ENCODE results near the gene HDAC4. TPM values are rescaled to one million over a fixed set of nuclear protein-coding genes. Genes with fewer than 3 reads are reported as not detected.
A peak's percentile ranks its signal among the peaks of the same experiment; 100 is the strongest.

Gene HDAC4
- polyA plus RNA-seq, 1 donor (not counting 4 experiments of a cell fraction or from before 2014, with no cell fraction given) = 2.9 TPM

DNA sequence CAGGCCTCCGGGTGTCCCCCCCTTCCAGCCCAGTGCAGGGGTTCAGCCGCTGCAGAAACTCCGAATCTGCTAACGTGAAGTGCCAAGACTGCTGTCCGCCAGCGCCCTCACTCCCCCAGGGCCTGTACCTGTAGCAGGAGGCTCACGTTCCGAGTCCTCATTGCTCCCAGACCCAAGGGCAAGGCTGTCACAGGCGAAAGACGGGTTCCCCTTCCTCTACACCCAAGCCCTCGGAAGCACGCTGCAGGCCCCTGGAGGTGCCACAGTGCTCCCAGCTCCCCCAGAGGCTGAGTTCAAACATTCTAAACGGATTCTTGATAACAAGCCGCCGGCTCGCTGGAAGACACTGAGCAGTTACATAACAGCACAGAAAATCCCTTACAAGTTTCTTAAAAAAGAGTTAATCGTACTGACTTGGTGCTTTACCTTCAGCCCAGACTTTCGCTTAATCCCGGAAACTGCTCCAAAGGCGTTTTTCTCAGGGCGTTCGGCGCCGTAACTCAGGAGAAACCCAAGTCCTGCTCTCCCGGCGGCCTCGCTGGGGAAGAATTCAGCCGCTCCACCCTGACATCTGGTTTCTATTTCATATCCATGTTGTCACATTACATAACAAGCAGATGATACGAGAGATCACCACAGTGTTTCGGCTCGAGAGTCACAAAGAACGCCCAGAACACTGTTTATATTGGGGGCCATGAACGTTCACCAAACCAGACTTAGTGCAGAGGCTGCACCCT is 92.0 kb downstream of the HDAC4 start:
- Histone ChIP-seq H3K9me3 (ENCODE audit: control insufficient read depth, low read depth, low read length) (no peaks in the 10 kb centered on the region), H3K79me2 (ENCODE audit: control insufficient read depth, insufficient read depth, low read length) (no peaks in the 10 kb centered on the region), H3K4me3 (ENCODE audit: control insufficient read depth in 2 of 3, extremely low read depth in 1 of 3, insufficient read depth in 2 of 3, low read depth in 1 of 3, low read length in 3 of 3) (peak overlapping the region in 1 of 3 experiments; percentile 34), H3K4me2 (ENCODE audit: control insufficient read depth, extremely low read depth, insufficient read depth, low read depth, low read length) (peak overlapping the region; percentile 67), H3K27me3 (ENCODE audit: control insufficient read depth, extremely low read depth, insufficient read depth, low read length) (no peaks in the 10 kb centered on the region), H3K9me1 (ENCODE audit: control insufficient read depth, extremely low read depth, insufficient read depth, low read length) (no peaks in the 10 kb centered on the region), H3K36me3 (ENCODE audit: control insufficient read depth in 2 of 2, extremely low read depth in 1 of 2, insufficient read depth in 2 of 2, low read length in 2 of 2) (peaks cover 0 to 2% of the 10 kb centered on the region in 2 experiments), H3K27ac (ENCODE audit: control insufficient read depth, insufficient read depth, low read length) (no peak overlapping the region), H2AFZ (ENCODE audit: control insufficient read depth, low read length) (peak overlapping the region; percentile 44), H3K9ac (ENCODE audit: control insufficient read depth, extremely low read depth, insufficient read depth, low read length) (peak overlapping the region; percentile 26), H4K20me1 (ENCODE audit: control insufficient read depth, extremely low read depth, insufficient read depth, low read length) (no peaks in the 10 kb centered on the region), H3K4me1 (ENCODE audit: control insufficient read depth, extremely low read depth, insufficient read depth, low read length) (peaks cover 10% of the 10 kb centered on the region)
- FAIRE-seq = no peak
- no peak for TF ChIP-seq EZH2 (IDR thresholded peaks at IDR 0.05; ENCODE audit: low read length)
- TF ChIP-seq, protein P1, sequence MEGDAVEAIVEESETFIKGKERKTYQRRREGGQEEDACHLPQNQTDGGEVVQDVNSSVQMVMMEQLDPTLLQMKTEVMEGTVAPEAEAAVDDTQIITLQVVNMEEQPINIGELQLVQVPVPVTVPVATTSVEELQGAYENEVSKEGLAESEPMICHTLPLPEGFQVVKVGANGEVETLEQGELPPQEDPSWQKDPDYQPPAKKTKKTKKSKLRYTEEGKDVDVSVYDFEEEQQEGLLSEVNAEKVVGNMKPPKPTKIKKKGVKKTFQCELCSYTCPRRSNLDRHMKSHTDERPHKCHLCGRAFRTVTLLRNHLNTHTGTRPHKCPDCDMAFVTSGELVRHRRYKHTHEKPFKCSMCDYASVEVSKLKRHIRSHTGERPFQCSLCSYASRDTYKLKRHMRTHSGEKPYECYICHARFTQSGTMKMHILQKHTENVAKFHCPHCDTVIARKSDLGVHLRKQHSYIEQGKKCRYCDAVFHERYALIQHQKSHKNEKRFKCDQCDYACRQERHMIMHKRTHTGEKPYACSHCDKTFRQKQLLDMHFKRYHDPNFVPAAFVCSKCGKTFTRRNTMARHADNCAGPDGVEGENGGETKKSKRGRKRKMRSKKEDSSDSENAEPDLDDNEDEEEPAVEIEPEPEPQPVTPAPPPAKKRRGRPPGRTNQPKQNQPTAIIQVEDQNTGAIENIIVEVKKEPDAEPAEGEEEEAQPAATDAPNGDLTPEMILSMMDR (optimal IDR thresholded peaks at IDR 0.05 in 1 of 3, IDR thresholded peaks at IDR 0.05 in 1 of 3, conservative IDR thresholded peaks at IDR 0.05 in 1 of 3; ENCODE audit: extremely low read depth in 1 of 3, insufficient read depth in 2 of 3, low read length in 3 of 3) = peak in 1 of 3 experiments; percentile 43
- dilution Hi-C loops (cut with MboI; ENCODE audit: extremely low pct_ligation_motif_present, low sequenced_read_pairs) = no loop called here
- no peak for DNase-seq (ENCODE audit: low read depth, low spot score)

DNA sequence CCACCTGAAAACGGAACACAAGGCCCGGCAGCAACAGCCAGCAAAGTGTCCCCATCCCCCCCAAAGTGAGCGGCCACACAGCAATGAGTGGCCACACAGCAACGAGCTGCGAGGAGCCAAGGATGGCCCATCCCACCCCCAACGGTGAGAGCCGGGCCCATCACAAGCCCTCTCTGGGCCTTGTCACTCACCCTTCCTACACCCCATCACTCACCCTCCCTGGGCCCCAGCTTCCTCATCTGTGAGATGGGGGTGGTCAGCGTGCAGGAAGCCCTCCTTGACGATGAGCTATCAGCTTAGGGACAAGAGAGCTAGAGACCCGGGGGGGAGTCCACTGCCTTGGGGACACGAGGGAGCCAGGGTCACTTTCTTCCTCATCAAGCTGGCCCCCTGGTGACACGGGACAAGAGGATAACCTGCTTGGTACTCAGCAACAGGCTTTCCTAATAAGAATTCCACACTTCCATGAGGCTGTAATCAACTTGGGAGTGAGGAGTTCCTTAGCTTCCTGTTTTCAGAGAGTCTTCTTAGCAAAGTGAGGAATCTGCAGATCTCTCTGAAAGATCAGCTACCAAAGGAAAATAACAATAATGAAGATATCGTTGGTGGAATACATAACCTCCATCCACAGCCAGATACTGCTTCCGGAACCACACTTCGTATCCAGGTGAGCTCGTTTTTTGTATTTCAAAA is 92.8 kb downstream of the HDAC4 start:
- H3K9me3 ChIP-seq (ENCODE audit: control insufficient read depth, low read depth, low read length) = no peaks in the 10 kb centered on the region
- no peaks in the 10 kb centered on the region for H3K9me1 ChIP-seq (ENCODE audit: control insufficient read depth, extremely low read depth, insufficient read depth, low read length)
- H3K9ac ChIP-seq (ENCODE audit: control insufficient read depth, extremely low read depth, insufficient read depth, low read length) = no peak overlapping the region
- H3K4me1 ChIP-seq (ENCODE audit: control insufficient read depth, extremely low read depth, insufficient read depth, low read length) = peaks cover 10% of the 10 kb centered on the region
- no peak overlapping the region for H3K27ac ChIP-seq (ENCODE audit: control insufficient read depth, insufficient read depth, low read length)
- H2AFZ ChIP-seq (ENCODE audit: control insufficient read depth, low read length) = no peak overlapping the region
- no peak for TF ChIP-seq EZH2 (IDR thresholded peaks at IDR 0.05; ENCODE audit: low read length)
- TF ChIP-seq, protein P1 (optimal IDR thresholded peaks at IDR 0.05 in 1 of 3, IDR thresholded peaks at IDR 0.05 in 1 of 3, conservative IDR thresholded peaks at IDR 0.05 in 1 of 3; ENCODE audit: extremely low read depth in 1 of 3, insufficient read depth in 2 of 3, low read length in 3 of 3) = no peak
- FAIRE-seq (no peak), DNase-seq (ENCODE audit: low read depth, low spot score) (no peak)
- H3K4me2 ChIP-seq (ENCODE audit: control insufficient read depth, extremely low read depth, insufficient read depth, low read depth, low read length) = peak overlapping the region; percentile 67
- H4K20me1 ChIP-seq (ENCODE audit: control insufficient read depth, extremely low read depth, insufficient read depth, low read length) = no peaks in the 10 kb centered on the region
- dilution Hi-C loops (cut with MboI; ENCODE audit: extremely low pct_ligation_motif_present, low sequenced_read_pairs) = no loop called here
- no peak overlapping the region for H3K4me3 ChIP-seq (ENCODE audit: control insufficient read depth in 2 of 3, extremely low read depth in 1 of 3, insufficient read depth in 2 of 3, low read depth in 1 of 3, low read length in 3 of 3)
- no peaks in the 10 kb centered on the region for H3K79me2 ChIP-seq (ENCODE audit: control insufficient read depth, insufficient read depth, low read length)
- peaks cover 0 to 2% of the 10 kb centered on the region in 2 experiments for H3K36me3 ChIP-seq (ENCODE audit: control insufficient read depth in 2 of 2, extremely low read depth in 1 of 2, insufficient read depth in 2 of 2, low read length in 2 of 2)
- H3K27me3 ChIP-seq (ENCODE audit: control insufficient read depth, extremely low read depth, insufficient read depth, low read length) = no peaks in the 10 kb centered on the region
